22Rv1 (cell line): ENCODE data around the gene DNAJC28.

Experiments
- CTCF ChIP-seq: fragments of 450-650 bp; IDR thresholded peaks from 2 replicates; pipeline ENCODE4 v1.5.1; 2017; ENCODE audit warnings: mild to moderate bottlenecking
- ZFX ChIP-seq: fragments of 450-650 bp; IDR thresholded peaks from 2 replicates; pipeline ENCODE4 v1.6.1; 2017; ENCODE audit warnings: antibody characterized with exemption, borderline replicate concordance

DNA sequence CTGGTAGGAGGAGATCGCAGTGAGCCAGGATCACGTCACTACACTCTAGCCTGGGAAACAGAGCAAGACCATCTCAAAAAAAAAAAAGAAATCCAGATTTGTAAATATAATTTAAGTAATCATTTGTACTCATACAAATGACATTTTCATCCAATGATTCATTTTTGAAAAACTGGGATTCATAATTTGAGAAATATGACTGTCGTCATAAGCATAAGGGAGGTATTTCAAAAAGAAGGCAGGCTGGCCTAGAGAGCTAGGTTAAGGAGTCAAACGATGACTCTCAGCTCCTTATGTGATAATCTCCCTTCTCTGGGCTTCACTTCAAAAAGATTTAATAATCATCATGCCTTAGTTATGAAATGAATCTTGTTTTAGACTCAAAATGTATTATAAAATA lies 48.1 kb upstream of the DNAJC28 start:
- TF ChIP-seq CTCF, result no peak
- TF ChIP-seq ZFX, result no peak
